K562 (cell line): ENCODE data around the gene ODAD3. TPM values are rescaled to one million over a fixed set of nuclear protein-coding genes. Genes with fewer than 3 reads are reported as not detected.

Experiments
- BACH1 ChIP-seq: fragments of 200-800 bp; sonication (Bioruptor generic); IDR thresholded peaks from 2 replicates; pipeline ENCODE4 v1.6.1; 2016; ENCODE audit warnings: missing genetic modification characterization, missing compliant biosample characterization
- CREB1 ChIP-seq, 2 experiments: sonication (generic) in 1 of 2; formaldehyde crosslinking in 1 of 2; IDR thresholded peaks; 2 replicates each; pipeline versions ENCODE4 v1.6.1 to v1.8.0; 2012 to 2022; ENCODE audit warnings: inconsistent platforms in 1 of 2, mild to moderate bottlenecking in 1 of 2, missing genetic modification reagents in 1 of 2, moderate library complexity in 1 of 2
- EZH2 ChIP-seq: IDR thresholded peaks from 2 replicates; pipeline ENCODE4 v1.6.1; 2012; ENCODE audit warnings: low read depth, mild to moderate bottlenecking, inconsistent platforms, low read length, borderline replicate concordance
- KAT7 ChIP-seq: sonication (generic); formaldehyde crosslinking; IDR thresholded peaks from 2 replicates; pipeline ENCODE4 v1.8.0; 2022; ENCODE audit warnings: missing genetic modification reagents, mild to moderate bottlenecking, borderline replicate concordance
- KLF1 ChIP-seq: fragments of 450-650 bp; IDR thresholded peaks from 2 replicates; pipeline ENCODE4 v1.6.1; 2016; ENCODE audit warnings: missing genetic modification characterization, missing compliant biosample characterization
- PCBP1 ChIP-seq: fragments of 200-400 bp; formaldehyde crosslinking; IDR thresholded peaks from 2 replicates; pipeline ENCODE4 v1.6.1; 2018; ENCODE audit warnings: mild to moderate bottlenecking, low read depth, low read length; ENCODE audit not compliant: poor library complexity, severe bottlenecking
- PML ChIP-seq: IDR thresholded peaks from 2 replicates; pipeline ENCODE4 v1.6.1; 2012; ENCODE audit warnings: low read length, inconsistent platforms
- POLR2AphosphoS5 ChIP-seq: IDR thresholded peaks from 2 replicates; pipeline ENCODE4 v1.6.1; 2011; ENCODE audit warnings: mild to moderate bottlenecking, low read depth, low read length, moderate library complexity; ENCODE audit not compliant: control insufficient read depth, insufficient read depth
- POLR2B ChIP-seq: fragments of 450-650 bp; IDR thresholded peaks from 2 replicates; pipeline ENCODE4 v1.6.1; 2018; ENCODE audit warnings: low read depth; ENCODE audit not compliant: partially characterized antibody
- TEAD1 ChIP-seq, 2 experiments: fragments of 450-650 bp in 1 of 2; sonication (generic) in 1 of 2; formaldehyde crosslinking; IDR thresholded peaks; 2 replicates each; pipeline versions ENCODE4 v1.4.0 to v1.8.0; 2020 to 2022; ENCODE audit warnings: mild to moderate bottlenecking in 2 of 2, missing genetic modification reagents in 1 of 2
- TRIM28 ChIP-seq: fragments of 450-650 bp; IDR thresholded peaks from 2 replicates; pipeline ENCODE4 v1.6.1; 2017
- polyA plus RNA-seq, 8 experiments: library from polyadenylated mRNA; depleted of rRNA in 4 of 8; stranded (reverse) in 5 of 8; unstranded in 3 of 8; fragments of >200 nt; fragmentation: Nextera tagmentation in 2 of 8; fragmentation: Illumina TruSeq in 1 of 8; extraction: Ambion mirVana in 2 of 8; extraction: Trizol in 1 of 8; gene quantifications; 2 replicates each; pipeline versions ENCODE4 v1.2.1 to v1.2.3, GENCODE V29; 2011 to 2014; ENCODE audit warnings: inconsistent platforms in 1 of 8, missing spikeins in 1 of 8
- total RNA-seq, 7 experiments: library from RNA; depleted of rRNA in 6 of 7; stranded (reverse); fragments of >200 nt in 6 of 7; fragmentation: Illumina TruSeq in 2 of 7; extraction: Trizol in 2 of 7; gene quantifications; 2 replicates each; pipeline versions ENCODE4 v1.2.1 to v1.2.3, GENCODE V29; 2011 to 2021; ENCODE audit warnings: low replicate concordance in 1 of 7
- TF ChIP-seq, protein P1 (sequence below), 2 experiments: fragments of 200-800 bp in 1 of 2; sonication (Bioruptor generic) in 1 of 2; sonication (generic) in 1 of 2; formaldehyde crosslinking in 1 of 2; IDR thresholded peaks in 1 of 2; conservative IDR thresholded peaks in 1 of 2; 2 replicates each; pipeline versions ENCODE4 v1.5.0 to v1.6.1; 2016 to 2020; ENCODE audit warnings: missing compliant biosample characterization in 1 of 2, missing genetic modification characterization in 1 of 2, missing genetic modification reagents in 1 of 2
- TF ChIP-seq, protein P2 (sequence below), 2 experiments: IDR thresholded peaks; 2 replicates each; pipeline ENCODE4 v1.6.1; 2012; ENCODE audit warnings: improper control_type of control experiment in 2 of 2, low read depth in 2 of 2, low read length in 2 of 2, borderline replicate concordance in 1 of 2
- TF ChIP-seq, protein P3 (sequence below), 3 experiments: fragments of 200-800 bp in 1 of 3; sonication (Bioruptor generic) in 1 of 3; sonication (generic) in 1 of 3; formaldehyde crosslinking in 1 of 3; IDR thresholded peaks; 2 replicates each; pipeline versions ENCODE4 v1.6.1 to v1.8.0; 2016 to 2022; ENCODE audit warnings: mild to moderate bottlenecking in 2 of 3, missing compliant biosample characterization in 2 of 3, missing genetic modification characterization in 2 of 3, missing genetic modification reagents in 1 of 3
- TF ChIP-seq, protein P4 (sequence below): fragments of 150-350 bp; IDR thresholded peaks from 2 replicates; pipeline ENCODE4 v1.6.1; 2014; ENCODE audit warnings: low read depth, mild to moderate bottlenecking, low read length, borderline replicate concordance
- TF ChIP-seq, protein P5 (sequence below): sonication (generic); formaldehyde crosslinking; IDR thresholded peaks from 2 replicates; pipeline ENCODE4 v1.8.0; 2022; ENCODE audit warnings: mild to moderate bottlenecking, missing genetic modification reagents

Gene ODAD3
- total and polyA plus RNA-seq, 9 of the 15 experiments (the other 6 are each of a cell fraction or from before 2014, with no cell fraction given), result 0.07 to 0.72 (median 0.14) TPM; not detected in 2

DNA sequence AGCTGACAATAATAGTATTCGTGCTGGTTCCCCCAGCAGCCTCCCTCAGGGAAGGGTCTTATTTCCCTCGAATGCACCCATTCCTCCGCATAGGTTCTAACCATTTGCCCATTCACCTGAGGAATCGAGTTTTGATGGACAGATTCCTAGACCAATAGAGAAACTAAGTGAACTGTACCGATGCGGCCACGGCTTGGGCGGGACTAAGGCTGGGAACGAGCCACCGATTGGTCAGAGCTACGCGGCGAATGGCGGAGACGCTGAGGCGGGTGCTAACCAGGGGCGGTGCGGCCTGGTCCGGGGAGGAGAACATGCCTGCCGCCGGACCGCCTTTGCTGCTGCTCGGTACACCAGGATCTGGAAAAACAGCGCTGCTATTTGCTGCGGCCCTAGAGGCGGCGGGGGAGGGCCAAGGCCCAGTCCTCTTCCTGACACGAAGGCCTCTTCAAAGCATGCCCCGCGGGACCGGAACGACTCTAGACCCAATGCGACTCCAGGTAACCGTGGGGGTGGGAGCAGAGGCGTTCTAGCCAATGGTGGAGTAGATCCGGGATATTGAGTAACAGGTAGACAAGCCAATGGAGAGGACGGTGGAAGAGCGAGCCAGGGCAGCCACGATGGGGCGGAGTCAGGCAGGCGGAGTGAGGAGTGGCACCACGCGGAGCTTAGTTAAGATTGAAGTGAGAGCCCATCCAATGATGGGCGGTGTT, 60.3 kb downstream of the ODAD3 start, which contains the start of gene SWSAP1 (continued):
- TF ChIP-seq EZH2 (no peak), BACH1 (tag) (no peak), KAT7 (CRISPR knock-in tag) (no peak; the same call in 1 of the 2 replicates), PML (peak; percentile 62), TRIM28 (no peak), KLF1 (tag) (no peak), POLR2AphosphoS5 (peak; percentile 59; the same call in 1 of the 2 replicates), CREB1 (IDR thresholded peaks at IDR 0.05) (peak; percentile 44; the same call in 1 of the 2 replicates), CREB1 (CRISPR knock-in tag; IDR thresholded peaks at IDR 0.05) (peak; percentile 82), PCBP1 (no peak), TEAD1 (CRISPR knock-in tag; IDR thresholded peaks at IDR 0.05) (peak; percentile 71 to 85; a peak in 3 of 4 replicates), POLR2B (peak; percentile 86)
- TF ChIP-seq, protein P1, sequence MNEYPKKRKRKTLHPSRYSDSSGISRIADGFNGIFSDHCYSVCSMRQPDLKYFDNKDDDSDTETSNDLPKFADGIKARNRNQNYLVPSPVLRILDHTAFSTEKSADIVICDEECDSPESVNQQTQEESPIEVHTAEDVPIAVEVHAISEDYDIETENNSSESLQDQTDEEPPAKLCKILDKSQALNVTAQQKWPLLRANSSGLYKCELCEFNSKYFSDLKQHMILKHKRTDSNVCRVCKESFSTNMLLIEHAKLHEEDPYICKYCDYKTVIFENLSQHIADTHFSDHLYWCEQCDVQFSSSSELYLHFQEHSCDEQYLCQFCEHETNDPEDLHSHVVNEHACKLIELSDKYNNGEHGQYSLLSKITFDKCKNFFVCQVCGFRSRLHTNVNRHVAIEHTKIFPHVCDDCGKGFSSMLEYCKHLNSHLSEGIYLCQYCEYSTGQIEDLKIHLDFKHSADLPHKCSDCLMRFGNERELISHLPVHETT (CRISPR knock-in tag; conservative IDR thresholded peaks at IDR 0.05 in 1 of 2, IDR thresholded peaks at IDR 0.05 in 1 of 2), result peak in 1 of 2 experiments; percentile 56; a peak in 1 of 4 replicates
- TF ChIP-seq, protein P2, sequence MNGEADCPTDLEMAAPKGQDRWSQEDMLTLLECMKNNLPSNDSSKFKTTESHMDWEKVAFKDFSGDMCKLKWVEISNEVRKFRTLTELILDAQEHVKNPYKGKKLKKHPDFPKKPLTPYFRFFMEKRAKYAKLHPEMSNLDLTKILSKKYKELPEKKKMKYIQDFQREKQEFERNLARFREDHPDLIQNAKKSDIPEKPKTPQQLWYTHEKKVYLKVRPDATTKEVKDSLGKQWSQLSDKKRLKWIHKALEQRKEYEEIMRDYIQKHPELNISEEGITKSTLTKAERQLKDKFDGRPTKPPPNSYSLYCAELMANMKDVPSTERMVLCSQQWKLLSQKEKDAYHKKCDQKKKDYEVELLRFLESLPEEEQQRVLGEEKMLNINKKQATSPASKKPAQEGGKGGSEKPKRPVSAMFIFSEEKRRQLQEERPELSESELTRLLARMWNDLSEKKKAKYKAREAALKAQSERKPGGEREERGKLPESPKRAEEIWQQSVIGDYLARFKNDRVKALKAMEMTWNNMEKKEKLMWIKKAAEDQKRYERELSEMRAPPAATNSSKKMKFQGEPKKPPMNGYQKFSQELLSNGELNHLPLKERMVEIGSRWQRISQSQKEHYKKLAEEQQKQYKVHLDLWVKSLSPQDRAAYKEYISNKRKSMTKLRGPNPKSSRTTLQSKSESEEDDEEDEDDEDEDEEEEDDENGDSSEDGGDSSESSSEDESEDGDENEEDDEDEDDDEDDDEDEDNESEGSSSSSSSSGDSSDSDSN (IDR thresholded peaks at IDR 0.05; ENCODE audit: borderline replicate concordance in 1 of 2, low read depth in 2 of 2, low read length in 2 of 2), result no peak
- TF ChIP-seq, protein P3, sequence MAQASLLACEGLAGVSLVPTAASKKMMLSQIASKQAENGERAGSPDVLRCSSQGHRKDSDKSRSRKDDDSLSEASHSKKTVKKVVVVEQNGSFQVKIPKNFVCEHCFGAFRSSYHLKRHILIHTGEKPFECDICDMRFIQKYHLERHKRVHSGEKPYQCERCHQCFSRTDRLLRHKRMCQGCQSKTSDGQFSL (CRISPR knock-in tag; IDR thresholded peaks at IDR 0.05), result no peak
- TF ChIP-seq, protein P3 (tag; IDR thresholded peaks at IDR 0.05), result no peak
- TF ChIP-seq, protein P4, sequence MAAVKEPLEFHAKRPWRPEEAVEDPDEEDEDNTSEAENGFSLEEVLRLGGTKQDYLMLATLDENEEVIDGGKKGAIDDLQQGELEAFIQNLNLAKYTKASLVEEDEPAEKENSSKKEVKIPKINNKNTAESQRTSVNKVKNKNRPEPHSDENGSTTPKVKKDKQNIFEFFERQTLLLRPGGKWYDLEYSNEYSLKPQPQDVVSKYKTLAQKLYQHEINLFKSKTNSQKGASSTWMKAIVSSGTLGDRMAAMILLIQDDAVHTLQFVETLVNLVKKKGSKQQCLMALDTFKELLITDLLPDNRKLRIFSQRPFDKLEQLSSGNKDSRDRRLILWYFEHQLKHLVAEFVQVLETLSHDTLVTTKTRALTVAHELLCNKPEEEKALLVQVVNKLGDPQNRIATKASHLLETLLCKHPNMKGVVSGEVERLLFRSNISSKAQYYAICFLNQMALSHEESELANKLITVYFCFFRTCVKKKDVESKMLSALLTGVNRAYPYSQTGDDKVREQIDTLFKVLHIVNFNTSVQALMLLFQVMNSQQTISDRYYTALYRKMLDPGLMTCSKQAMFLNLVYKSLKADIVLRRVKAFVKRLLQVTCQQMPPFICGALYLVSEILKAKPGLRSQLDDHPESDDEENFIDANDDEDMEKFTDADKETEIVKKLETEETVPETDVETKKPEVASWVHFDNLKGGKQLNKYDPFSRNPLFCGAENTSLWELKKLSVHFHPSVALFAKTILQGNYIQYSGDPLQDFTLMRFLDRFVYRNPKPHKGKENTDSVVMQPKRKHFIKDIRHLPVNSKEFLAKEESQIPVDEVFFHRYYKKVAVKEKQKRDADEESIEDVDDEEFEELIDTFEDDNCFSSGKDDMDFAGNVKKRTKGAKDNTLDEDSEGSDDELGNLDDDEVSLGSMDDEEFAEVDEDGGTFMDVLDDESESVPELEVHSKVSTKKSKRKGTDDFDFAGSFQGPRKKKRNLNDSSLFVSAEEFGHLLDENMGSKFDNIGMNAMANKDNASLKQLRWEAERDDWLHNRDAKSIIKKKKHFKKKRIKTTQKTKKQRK, result peak; percentile 84; the same call in 1 of the 2 replicates
- TF ChIP-seq, protein P5, sequence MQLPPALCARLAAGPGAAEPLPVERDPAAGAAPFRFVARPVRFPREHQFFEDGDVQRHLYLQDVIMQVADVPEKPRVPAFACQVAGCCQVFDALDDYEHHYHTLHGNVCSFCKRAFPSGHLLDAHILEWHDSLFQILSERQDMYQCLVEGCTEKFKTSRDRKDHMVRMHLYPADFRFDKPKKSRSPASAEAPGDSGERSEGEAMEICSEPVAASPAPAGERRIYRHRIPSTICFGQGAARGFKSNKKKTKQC (CRISPR knock-in tag), result peak; percentile 95
